PC-9 (cell line): ENCODE results near the gene RGS7. TPM values are rescaled to one million over a fixed set of nuclear protein-coding genes. Genes with fewer than 3 reads are reported as not detected.

ENCODE experiments used
- BruUV-seq: library from RNA; stranded (reverse); fragments of 400-500 nt; replicated peaks from 2 replicates; lab custom pipeline; 2021; lab: Mats Ljungman, UMichigan
- CTCF ChIA-PET: fragments of 300-600 bp; sonication (Branson Sonifier 250); formaldehyde crosslinking; loops from one replicate; lab custom pipeline; 2022; ENCODE audit warnings: antibody characterized with exemption; lab: Charles Lee
- POLR2A ChIA-PET: fragments of 300-600 bp; sonication (Branson Sonifier 250); formaldehyde crosslinking; loops from one replicate; lab custom pipeline; 2022; ENCODE audit warnings: antibody characterized with exemption; ENCODE audit not compliant: unreplicated experiment; lab: Charles Lee
- DNase-seq, 2 experiments: peaks; one replicate each; pipeline versions ENCODE4 v3.0.0 to v3.0.0-alpha.2; 2015 to 2022; ENCODE audit warnings: mixed read lengths in 1 of 2
- H2AFZ ChIP-seq: fragments of 200-600 bp; sonication (generic); 2 replicates; pipeline ENCODE4 v1.8.1; 2017; ENCODE audit warnings: antibody characterized with exemption
- H3F3A ChIP-seq: fragments of 200-600 bp; sonication (generic); 2 replicates; pipeline ENCODE4 v1.8.1; 2017; ENCODE audit warnings: antibody characterized with exemption, mild to moderate bottlenecking, low read depth; ENCODE audit not compliant: insufficient read depth
- H3K27ac ChIP-seq: fragments of 200-600 bp; sonication (generic); 2 replicates; pipeline ENCODE4 v1.6.1; 2016; ENCODE audit warnings: mixed run types
- H3K27me3 ChIP-seq: fragments of 200-600 bp; sonication (generic); 2 replicates; pipeline ENCODE4 v1.6.1; 2016; ENCODE audit warnings: low read depth, mixed run types; ENCODE audit not compliant: insufficient read depth
- H3K36me3 ChIP-seq: fragments of 200-600 bp; sonication (generic); 2 replicates; pipeline ENCODE4 v1.6.1; 2016; ENCODE audit warnings: low read depth, mixed run types
- H3K4me1 ChIP-seq: fragments of 200-600 bp; sonication (generic); replicated peaks from 2 replicates; pipeline ENCODE4 v1.6.1; 2016; ENCODE audit warnings: mixed run types; ENCODE audit not compliant: insufficient read depth
- H3K4me2 ChIP-seq: fragments of 200-600 bp; sonication (generic); 2 replicates; pipeline ENCODE4 v1.6.1; 2017; ENCODE audit warnings: mixed run types
- H3K4me3 ChIP-seq: fragments of 200-600 bp; sonication (generic); 2 replicates; pipeline ENCODE4 v1.6.1; 2016; ENCODE audit warnings: mixed run types
- H3K79me2 ChIP-seq: fragments of 200-600 bp; sonication (generic); 2 replicates; pipeline ENCODE4 v1.6.1; 2017; ENCODE audit warnings: low read depth, mixed run types
- H3K9me2 ChIP-seq: fragments of 200-600 bp; sonication (generic); 2 replicates; pipeline ENCODE4 v1.8.1; 2017; ENCODE audit warnings: mild to moderate bottlenecking; ENCODE audit not compliant: insufficient read depth
- H3K9me3 ChIP-seq: fragments of 200-600 bp; sonication (generic); 2 replicates; pipeline ENCODE4 v1.8.1; 2016; ENCODE audit warnings: low read depth; ENCODE audit not compliant: insufficient read depth
- H4K20me1 ChIP-seq: fragments of 200-600 bp; sonication (generic); 2 replicates; pipeline ENCODE4 v1.8.1; 2017; ENCODE audit not compliant: insufficient read depth
- CTCF ChIP-seq: fragments of 200-600 bp; sonication (generic); conservative IDR thresholded peaks from 2 replicates; pipeline ENCODE4 v1.6.1; 2017; ENCODE audit warnings: mixed run types, antibody characterized with exemption, mild to moderate bottlenecking, moderate library complexity
- EZH2 ChIP-seq: fragments of 200-600 bp; sonication (generic); IDR thresholded peaks from 2 replicates; pipeline ENCODE4 v1.8.0; 2017; ENCODE audit warnings: antibody characterized with exemption, low read depth
- intact Hi-C: fragments of 100-400 bp; cut with micrococcal nuclease; formaldehyde crosslinking; loops from one replicate; pipeline ENCODE4 v1.10.0; 2022; ENCODE audit not compliant: unreplicated experiment
- total RNA-seq: library from RNA; stranded (reverse); gene quantifications from 2 replicates; pipeline ENCODE4 v1.2.3, GENCODE V29; 2021

Gene RGS7
- total RNA-seq, 1 experiment from 2014 or later = 5.8 TPM

GRCh38 chr1:240794046-240794843 lies 562.8 kb downstream of the RGS7 start:
- peaks cover 10% of the 10 kb centered on the region; the same call in 1 of the 2 replicates for H3K4me1 ChIP-seq
- BruUV-seq = no TSS peak
- no peak for DNase-seq
- intact Hi-C loops = no loop called here
- no peak overlapping the region for H2AFZ ChIP-seq
- H3K27me3 ChIP-seq = no peaks in the 10 kb centered on the region
- H3K4me3 ChIP-seq = no peak overlapping the region
- H3K79me2 ChIP-seq = no peaks in the 10 kb centered on the region
- H4K20me1 ChIP-seq = no peaks in the 10 kb centered on the region
- no peak overlapping the region for H3K27ac ChIP-seq
- ChIA-PET CTCF (no interaction called here), POLR2A (no interaction called here)
- no peaks in the 10 kb centered on the region for H3F3A ChIP-seq
- H3K36me3 ChIP-seq = no peaks in the 10 kb centered on the region
- no peak overlapping the region for H3K4me2 ChIP-seq
- TF ChIP-seq CTCF = no peak
- TF ChIP-seq EZH2 = no peak
- no peaks in the 10 kb centered on the region for H3K9me2 ChIP-seq
- no peaks in the 10 kb centered on the region for H3K9me3 ChIP-seq

DNA sequence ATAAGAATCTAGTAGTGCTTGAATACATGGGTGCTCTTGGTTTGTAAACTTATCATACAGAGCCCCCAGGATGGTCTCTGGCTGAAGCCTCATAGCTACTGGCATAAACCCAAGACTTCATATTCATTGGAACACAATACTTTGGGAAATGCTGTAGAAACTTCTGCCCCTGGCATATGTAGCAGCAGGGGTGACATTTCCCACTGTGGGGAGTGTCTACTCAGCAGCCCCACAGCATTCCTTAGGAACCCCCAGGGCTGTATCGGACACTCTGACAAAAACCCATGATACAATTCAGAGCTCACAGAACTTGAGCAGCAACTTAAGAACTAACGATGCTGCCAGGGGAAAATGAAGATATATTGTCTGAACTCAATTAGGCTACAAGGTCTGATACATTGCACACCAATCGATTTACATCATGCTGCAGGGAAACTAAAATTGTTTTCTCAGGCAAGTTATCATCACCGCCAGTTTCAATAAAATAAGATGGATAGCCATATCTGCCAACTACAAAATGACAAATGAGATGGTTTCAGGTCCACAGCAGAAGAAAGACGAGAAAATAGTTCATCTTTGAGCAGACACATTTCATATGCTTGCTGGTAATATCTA lies 564.0 kb downstream of the RGS7 start:
- no peak for TF ChIP-seq EZH2
- Histone ChIP-seq H3K27me3 (no peaks in the 10 kb centered on the region), H3K79me2 (no peaks in the 10 kb centered on the region), H3F3A (no peaks in the 10 kb centered on the region), H3K9me2 (no peaks in the 10 kb centered on the region), H3K4me3 (no peak overlapping the region), H3K27ac (no peak overlapping the region), H4K20me1 (no peaks in the 10 kb centered on the region), H3K4me2 (no peak overlapping the region), H3K36me3 (no peaks in the 10 kb centered on the region), H3K9me3 (no peaks in the 10 kb centered on the region), H2AFZ (no peak overlapping the region), H3K4me1 (peaks cover 10% of the 10 kb centered on the region; the same call in 1 of the 2 replicates)
- ChIA-PET POLR2A (interaction anchor here (0.6 kb wide), 1 partner anchor 91 kb away, joined by 3 read pairs; no protein-coding TSS in a partner anchor), CTCF (no interaction called here)
- no peak for DNase-seq
- intact Hi-C loops = no loop called here
- BruUV-seq = no TSS peak

GRCh38 chr1:240790856-240791255 lies 566.1 kb downstream of the RGS7 start:
- ChIA-PET POLR2A (no interaction called here), CTCF (interaction anchor here (0.8 kb wide), 1 partner anchor 12 kb away, joined by 3 read pairs; no protein-coding TSS in a partner anchor)
- no peak overlapping the region for H2AFZ ChIP-seq
- H3F3A ChIP-seq = no peaks in the 10 kb centered on the region
- no peaks in the 10 kb centered on the region for H3K9me2 ChIP-seq
- H4K20me1 ChIP-seq = no peaks in the 10 kb centered on the region
- no peaks in the 10 kb centered on the region for H3K36me3 ChIP-seq
- H3K4me3 ChIP-seq = no peak overlapping the region
- H3K4me2 ChIP-seq = no peak overlapping the region
- intact Hi-C loops = no loop called here
- TF ChIP-seq CTCF = no peak
- TF ChIP-seq EZH2 = no peak
- BruUV-seq = no TSS peak
- no peaks in the 10 kb centered on the region for H3K79me2 ChIP-seq
- DNase-seq = no peak
- H3K4me1 ChIP-seq = no peaks in the 10 kb centered on the region
- H3K27me3 ChIP-seq = no peaks in the 10 kb centered on the region
- no peaks in the 10 kb centered on the region for H3K9me3 ChIP-seq
- no peak overlapping the region for H3K27ac ChIP-seq
